Osteocyte (in vitro differentiated cells): ENCODE results near the gene PPT1. TPM values are rescaled to one million over a fixed set of nuclear protein-coding genes. Genes with fewer than 3 reads are reported as not detected.
A peak's percentile ranks its signal among the peaks of the same experiment; 100 is the strongest.

Experiments
- DNase-seq: peaks from one replicate; pipeline ENCODE4 v3.0.0; 2021; ENCODE audit warnings: mixed read lengths; ENCODE audit not compliant: unreplicated experiment; ENCODE audit errors: extremely low spot score
- H3K27ac Mint-ChIP-seq: one replicate; pipeline ENCODE4 v1.8.0; 2021; ENCODE audit warnings: mild to moderate bottlenecking, mixed read lengths; ENCODE audit not compliant: unreplicated experiment
- H3K27me3 Mint-ChIP-seq: one replicate; pipeline ENCODE4 v1.8.0; 2021; ENCODE audit warnings: mixed read lengths; ENCODE audit not compliant: unreplicated experiment
- H3K36me3 Mint-ChIP-seq: one replicate; pipeline ENCODE4 v1.8.0; 2021; ENCODE audit warnings: mixed read lengths; ENCODE audit not compliant: unreplicated experiment
- H3K4me1 Mint-ChIP-seq: one replicate; pipeline ENCODE4 v1.8.0; 2021; ENCODE audit warnings: mixed read lengths; ENCODE audit not compliant: unreplicated experiment
- H3K4me3 Mint-ChIP-seq: one replicate; pipeline ENCODE4 v1.8.0; 2021; ENCODE audit warnings: mild to moderate bottlenecking, moderate library complexity, mixed read lengths; ENCODE audit not compliant: unreplicated experiment
- H3K9me3 Mint-ChIP-seq: one replicate; pipeline ENCODE4 v1.8.0; 2021; ENCODE audit warnings: mixed read lengths; ENCODE audit not compliant: unreplicated experiment
- CTCF ChIP-seq: fragments of 200-600 bp; sonication (generic); IDR thresholded peaks from 2 replicates; pipeline ENCODE4 v1.5.0; 2021; ENCODE audit warnings: antibody characterized with exemption, mild to moderate bottlenecking, moderate library complexity
- total RNA-seq: library from RNA; stranded (reverse); gene quantifications from 2 replicates; pipeline ENCODE4 v1.2.1, GENCODE V29; 2021

PPT1 gene
- total RNA-seq, 1 donor from 2014 or later, result 62.6 TPM

- peaks cover 4% of the 10 kb centered on the region for H3K36me3 Mint-ChIP-seq
- peaks cover 30% of the 10 kb centered on the region for H3K27me3 Mint-ChIP-seq
- no peak for DNase-seq
- no peak for TF ChIP-seq CTCF
- H3K4me1 Mint-ChIP-seq, result no peaks in the 10 kb centered on the region
- H3K9me3 Mint-ChIP-seq, result peaks cover 13% of the 10 kb centered on the region
- H3K4me3 Mint-ChIP-seq, result no peak overlapping the region
- no peak overlapping the region for H3K27ac Mint-ChIP-seq
Measured at GRCh38 chr1:40102896-40103295, 5.8 kb upstream of the PPT1 start.

GRCh38 chr1:40102038-40102437 lies 5.0 kb upstream of the PPT1 start:
- no peak overlapping the region for H3K27ac Mint-ChIP-seq
- peaks cover 24% of the 10 kb centered on the region for H3K27me3 Mint-ChIP-seq
- no peak overlapping the region for H3K4me3 Mint-ChIP-seq
- peaks cover 4% of the 10 kb centered on the region for H3K4me1 Mint-ChIP-seq
- H3K9me3 Mint-ChIP-seq, result peaks cover 13% of the 10 kb centered on the region
- DNase-seq, result no peak
- no peak for TF ChIP-seq CTCF
- peaks cover 4% of the 10 kb centered on the region for H3K36me3 Mint-ChIP-seq

GRCh38 chr1:40096646-40096976 lies 441 bp downstream of the PPT1 start:
- Mint-ChIP-seq H3K4me3 (peak overlapping the region; percentile 89), H3K27ac (peak overlapping the region; percentile 85), H3K9me3 (no peaks in the 10 kb centered on the region), H3K36me3 (peaks cover 5% of the 10 kb centered on the region), H3K27me3 (peaks cover 10% of the 10 kb centered on the region), H3K4me1 (peaks cover 21% of the 10 kb centered on the region)
- no peak for TF ChIP-seq CTCF
- DNase-seq, result no peak

GRCh38 chr1:40095806-40096205 lies 1.2 kb downstream of the PPT1 start:
- peaks cover 6% of the 10 kb centered on the region for H3K27me3 Mint-ChIP-seq
- DNase-seq, result no peak
- no peaks in the 10 kb centered on the region for H3K9me3 Mint-ChIP-seq
- no peak overlapping the region for H3K27ac Mint-ChIP-seq
- no peak for TF ChIP-seq CTCF
- no peak overlapping the region for H3K4me3 Mint-ChIP-seq
- peaks cover 11% of the 10 kb centered on the region for H3K36me3 Mint-ChIP-seq
- H3K4me1 Mint-ChIP-seq, result peaks cover 21% of the 10 kb centered on the region

GRCh38 chr1:40094466-40095110 lies 2.5 kb downstream of the PPT1 start:
- no peaks in the 10 kb centered on the region for H3K9me3 Mint-ChIP-seq
- TF ChIP-seq CTCF, result no peak
- DNase-seq, result no peak
- peaks cover 18% of the 10 kb centered on the region for H3K36me3 Mint-ChIP-seq
- no peak overlapping the region for H3K4me3 Mint-ChIP-seq
- H3K4me1 Mint-ChIP-seq, result peaks cover 21% of the 10 kb centered on the region
- no peaks in the 10 kb centered on the region for H3K27me3 Mint-ChIP-seq
- H3K27ac Mint-ChIP-seq, result no peak overlapping the region
